Subcutaneous adipose tissue (tissue), 4 donors: ENCODE measurements around the gene CD36. TPM values are rescaled to one million over a fixed set of nuclear protein-coding genes. Genes with fewer than 3 reads are reported as not detected.

Source experiments
- CTCF ChIP-seq: fragments of 450-650 bp; IDR thresholded peaks from one replicate; pipeline ENCODE4 v1.5.1; 2016; ENCODE audit warnings: low read depth, mild to moderate bottlenecking, control low read depth, antibody characterized with exemption, moderate library complexity
- total RNA-seq, 4 donors: library from RNA; depleted of rRNA; stranded (reverse); fragments of >200 nt; gene quantifications; one replicate each; pipeline ENCODE4 v1.1.0, GENCODE V29; 2016

Gene CD36
- total RNA-seq, 4 donors from 2014 or later: 2,701 to 6,827 (median 3,389) TPM

- no peak for TF ChIP-seq CTCF
Measured at GRCh38 chr7:80634505-80634904, 3.9 kb upstream of the CD36 start.

- TF ChIP-seq CTCF: no peak
Measured at GRCh38 chr7:80635533-80635932, 2.9 kb upstream of the CD36 start.

- no peak for TF ChIP-seq CTCF
Measured at GRCh38 chr7:80635998-80636397, 2.4 kb upstream of the CD36 start.

GRCh38 chr7:80636709-80637108, 1.7 kb upstream of the CD36 start:
- no peak for TF ChIP-seq CTCF

GRCh38 chr7:80637454-80637853, 988 bp upstream of the CD36 start:
- no peak for TF ChIP-seq CTCF

GRCh38 chr7:80639011-80639410, 569 bp downstream of the CD36 start:
- no peak for TF ChIP-seq CTCF

GRCh38 chr7:80640846-80641245, 2.4 kb downstream of the CD36 start:
- TF ChIP-seq CTCF: no peak
